Activated CD8-positive, alpha-beta T cell treated with anti-CD3 and anti-CD28 coated beads for 36 hours (primary cell): ENCODE results near the gene SPATA20. TPM values are rescaled to one million over a fixed set of nuclear protein-coding genes. Genes with fewer than 3 reads are reported as not detected.

Experiments
- ATAC-seq: fragments of 200-7000 bp; cut with Tn5 transposase; one replicate; pipeline ENCODE4 v1.10.0; 2021; ENCODE audit warnings: mild to moderate bottlenecking, moderate library complexity
- CTCF ChIA-PET: fragments of 350-600 bp; sonication (Branson Sonifier 250); formaldehyde crosslinking; loops from one replicate; lab custom pipeline; 2021; ENCODE audit warnings: antibody characterized with exemption; lab: Charles Lee
- POLR2A ChIA-PET: fragments of 350-600 bp; sonication (Branson Sonifier 250); formaldehyde crosslinking; loops from one replicate; lab custom pipeline; 2021; ENCODE audit warnings: antibody characterized with exemption; lab: Charles Lee
- DNase-seq: peaks from one replicate; pipeline ENCODE4 v3.0.0-alpha.2; 2020
- H3K27ac Mint-ChIP-seq: one replicate; pipeline ENCODE4 v1.8.0; 2021; ENCODE audit warnings: mild to moderate bottlenecking, mixed read lengths
- H3K27me3 Mint-ChIP-seq: one replicate; pipeline ENCODE4 v1.8.0; 2021; ENCODE audit warnings: mixed read lengths
- H3K36me3 Mint-ChIP-seq: one replicate; pipeline ENCODE4 v1.8.0; 2021; ENCODE audit warnings: low read depth, mixed read lengths
- H3K4me1 Mint-ChIP-seq: one replicate; pipeline ENCODE4 v1.8.0; 2021; ENCODE audit warnings: low read depth, mixed read lengths
- H3K4me3 Mint-ChIP-seq: one replicate; pipeline ENCODE4 v1.8.0; 2021; ENCODE audit warnings: mild to moderate bottlenecking, moderate library complexity, mixed read lengths
- H3K9me3 Mint-ChIP-seq: one replicate; pipeline ENCODE4 v1.8.0; 2021; ENCODE audit warnings: mixed read lengths
- intact Hi-C: fragments of 100-400 bp; cut with micrococcal nuclease; formaldehyde crosslinking; loops from one replicate; pipeline ENCODE4 v1.10.0; 2022
- total RNA-seq, 2 experiments: library from RNA; stranded (reverse); gene quantifications; one replicate each; pipeline ENCODE4 v1.2.3, GENCODE V29; 2021
- TF ChIP-seq, protein P1 (sequence below): fragments of 200-600 bp; IDR thresholded peaks from one replicate; pipeline ENCODE4 v1.8.0; 2022; ENCODE audit warnings: antibody characterized with exemption, mild to moderate bottlenecking

SPATA20 gene
- total RNA-seq, 2 experiments from 2014 or later, result 29.0 to 36.2 TPM

- Mint-ChIP-seq H3K27me3 (peaks cover 19% of the 10 kb centered on the region), H3K36me3 (no peaks in the 10 kb centered on the region), H3K9me3 (no peaks in the 10 kb centered on the region), H3K27ac (no peak overlapping the region), H3K4me3 (no peak overlapping the region), H3K4me1 (no peaks in the 10 kb centered on the region)
- ChIA-PET CTCF (interaction anchor here (1.1 to 1.8 kb wide), 2 partner anchors 10 to 55 kb away, joined by 4 read pairs; partner anchors contain the start of gene CACNA1G), POLR2A (interaction anchor here (1.0 kb wide), 2 partner anchors 12 to 20 kb away, joined by 3 read pairs; no protein-coding TSS in a partner anchor)
- DNase-seq (no peak), ATAC-seq (no peak)
- TF ChIP-seq, protein P1, sequence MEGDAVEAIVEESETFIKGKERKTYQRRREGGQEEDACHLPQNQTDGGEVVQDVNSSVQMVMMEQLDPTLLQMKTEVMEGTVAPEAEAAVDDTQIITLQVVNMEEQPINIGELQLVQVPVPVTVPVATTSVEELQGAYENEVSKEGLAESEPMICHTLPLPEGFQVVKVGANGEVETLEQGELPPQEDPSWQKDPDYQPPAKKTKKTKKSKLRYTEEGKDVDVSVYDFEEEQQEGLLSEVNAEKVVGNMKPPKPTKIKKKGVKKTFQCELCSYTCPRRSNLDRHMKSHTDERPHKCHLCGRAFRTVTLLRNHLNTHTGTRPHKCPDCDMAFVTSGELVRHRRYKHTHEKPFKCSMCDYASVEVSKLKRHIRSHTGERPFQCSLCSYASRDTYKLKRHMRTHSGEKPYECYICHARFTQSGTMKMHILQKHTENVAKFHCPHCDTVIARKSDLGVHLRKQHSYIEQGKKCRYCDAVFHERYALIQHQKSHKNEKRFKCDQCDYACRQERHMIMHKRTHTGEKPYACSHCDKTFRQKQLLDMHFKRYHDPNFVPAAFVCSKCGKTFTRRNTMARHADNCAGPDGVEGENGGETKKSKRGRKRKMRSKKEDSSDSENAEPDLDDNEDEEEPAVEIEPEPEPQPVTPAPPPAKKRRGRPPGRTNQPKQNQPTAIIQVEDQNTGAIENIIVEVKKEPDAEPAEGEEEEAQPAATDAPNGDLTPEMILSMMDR, result no peak
- intact Hi-C loops, result no loop called here
Observed at GRCh38 chr17:50570528-50570927, 23.6 kb downstream of the SPATA20 start.

DNA sequence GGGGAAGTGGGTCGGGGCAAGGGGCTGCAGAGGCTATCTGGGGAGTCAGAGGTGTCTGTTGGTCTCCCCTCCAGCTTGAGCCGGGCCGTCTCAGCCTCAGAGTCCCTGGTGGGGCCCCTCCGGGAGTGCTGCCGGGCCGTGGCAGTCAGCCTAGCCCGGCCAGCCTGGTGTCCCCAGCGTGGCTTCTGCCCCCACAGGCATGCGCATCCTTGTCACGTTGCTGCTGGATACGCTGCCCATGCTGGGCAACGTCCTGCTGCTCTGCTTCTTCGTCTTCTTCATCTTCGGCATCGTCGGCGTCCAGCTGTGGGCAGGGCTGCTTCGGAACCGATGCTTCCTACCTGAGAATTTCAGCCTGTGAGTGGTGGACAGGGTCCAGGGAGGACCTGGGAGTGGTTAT, 24.7 kb downstream of the SPATA20 start:
- Mint-ChIP-seq H3K4me3 (no peak overlapping the region), H3K9me3 (no peaks in the 10 kb centered on the region), H3K36me3 (no peaks in the 10 kb centered on the region), H3K27ac (no peak overlapping the region), H3K4me1 (no peaks in the 10 kb centered on the region), H3K27me3 (peaks cover 10% of the 10 kb centered on the region)
- intact Hi-C loops, result no loop called here
- CTCF ChIA-PET, result interaction anchor here (1.1 kb wide), 1 partner anchor 12 kb away, joined by 4 read pairs; the partner anchor contains the start of gene CACNA1G
- no peak for ATAC-seq
- POLR2A ChIA-PET, result interaction anchor here (1.0 kb wide), 1 partner anchor 21 kb away, joined by 3 read pairs; no protein-coding TSS in a partner anchor
- TF ChIP-seq, protein P1, result no peak
- no peak for DNase-seq

- Mint-ChIP-seq H3K27me3 (peaks cover 3% of the 10 kb centered on the region), H3K4me3 (no peak overlapping the region), H3K4me1 (no peaks in the 10 kb centered on the region), H3K27ac (no peak overlapping the region), H3K36me3 (no peaks in the 10 kb centered on the region), H3K9me3 (no peaks in the 10 kb centered on the region)
- ChIA-PET CTCF (no interaction called here), POLR2A (no interaction called here)
- DNase-seq (no peak), ATAC-seq (no peak)
- intact Hi-C loops, result no loop called here
- TF ChIP-seq, protein P1, result no peak
Observed at GRCh38 chr17:50572541-50572940, 25.6 kb downstream of the SPATA20 start.

- DNase-seq (no peak), ATAC-seq (no peak)
- TF ChIP-seq, protein P1, result no peak
- Mint-ChIP-seq H3K36me3 (no peaks in the 10 kb centered on the region), H3K27ac (no peak overlapping the region), H3K9me3 (no peaks in the 10 kb centered on the region), H3K4me3 (no peak overlapping the region), H3K4me1 (no peaks in the 10 kb centered on the region), H3K27me3 (peaks cover 2% of the 10 kb centered on the region)
- POLR2A ChIA-PET, result no interaction called here
- CTCF ChIA-PET, result no interaction called here
- intact Hi-C loops, result no loop called here
Observed at GRCh38 chr17:50573866-50574611, 27.1 kb downstream of the SPATA20 start.

GRCh38 chr17:50575581-50576210, 28.7 kb downstream of the SPATA20 start:
- DNase-seq (peak; percentile 25), ATAC-seq (no peak)
- POLR2A ChIA-PET, result interaction anchor here (0.7 kb wide), 1 partner anchor 47 kb away, joined by 3 read pairs; no protein-coding TSS in a partner anchor
- TF ChIP-seq, protein P1, result no peak
- no peaks in the 10 kb centered on the region for H3K4me1 Mint-ChIP-seq
- H3K4me3 Mint-ChIP-seq, result no peak overlapping the region
- intact Hi-C loops, result no loop called here
- H3K27ac Mint-ChIP-seq, result no peak overlapping the region
- peaks cover 2% of the 10 kb centered on the region for H3K27me3 Mint-ChIP-seq
- H3K9me3 Mint-ChIP-seq, result no peaks in the 10 kb centered on the region
- CTCF ChIA-PET, result interaction anchor here (0.8 to 1.4 kb wide), 3 partner anchors 14 to 146 kb away, joined by 3 to 6 read pairs (median 3); no protein-coding TSS in a partner anchor
- H3K36me3 Mint-ChIP-seq, result no peaks in the 10 kb centered on the region
